ENCODE data around the gene AIFM1. TPM values are rescaled to one million over a fixed set of nuclear protein-coding genes. Genes with fewer than 3 reads are reported as not detected.

The AIFM1 gene
- total RNA-seq, 1 donor from 2014 or later: 14.2 TPM

- no peak for DNase-seq (ENCODE audit: extremely low spot score in 2 of 2)
- intact Hi-C loops (cut with DNase I): no loop called here
- H3K4me1 ChIP-seq: no peaks in the 10 kb centered on the region
- H3K36me3 ChIP-seq: no peaks in the 10 kb centered on the region
- H3K9me3 ChIP-seq: no peaks in the 10 kb centered on the region
- no peak overlapping the region for H3K4me3 ChIP-seq
- TF ChIP-seq, protein P1, sequence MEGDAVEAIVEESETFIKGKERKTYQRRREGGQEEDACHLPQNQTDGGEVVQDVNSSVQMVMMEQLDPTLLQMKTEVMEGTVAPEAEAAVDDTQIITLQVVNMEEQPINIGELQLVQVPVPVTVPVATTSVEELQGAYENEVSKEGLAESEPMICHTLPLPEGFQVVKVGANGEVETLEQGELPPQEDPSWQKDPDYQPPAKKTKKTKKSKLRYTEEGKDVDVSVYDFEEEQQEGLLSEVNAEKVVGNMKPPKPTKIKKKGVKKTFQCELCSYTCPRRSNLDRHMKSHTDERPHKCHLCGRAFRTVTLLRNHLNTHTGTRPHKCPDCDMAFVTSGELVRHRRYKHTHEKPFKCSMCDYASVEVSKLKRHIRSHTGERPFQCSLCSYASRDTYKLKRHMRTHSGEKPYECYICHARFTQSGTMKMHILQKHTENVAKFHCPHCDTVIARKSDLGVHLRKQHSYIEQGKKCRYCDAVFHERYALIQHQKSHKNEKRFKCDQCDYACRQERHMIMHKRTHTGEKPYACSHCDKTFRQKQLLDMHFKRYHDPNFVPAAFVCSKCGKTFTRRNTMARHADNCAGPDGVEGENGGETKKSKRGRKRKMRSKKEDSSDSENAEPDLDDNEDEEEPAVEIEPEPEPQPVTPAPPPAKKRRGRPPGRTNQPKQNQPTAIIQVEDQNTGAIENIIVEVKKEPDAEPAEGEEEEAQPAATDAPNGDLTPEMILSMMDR (IDR thresholded peaks at IDR 0.05): no peak
- TF ChIP-seq POLR2AphosphoS5 (IDR thresholded peaks at IDR 0.05; ENCODE audit: insufficient read depth in 1 of 2, low read depth in 1 of 2) (no peak), POLR2A (IDR thresholded peaks at IDR 0.05) (no peak)
- H3K27ac ChIP-seq: no peak overlapping the region
- no peaks in the 10 kb centered on the region for H3K27me3 ChIP-seq
These were observed 19.2 kb upstream of the AIFM1 start for GRCh38 chrX:130184857-130185256.

DNA sequence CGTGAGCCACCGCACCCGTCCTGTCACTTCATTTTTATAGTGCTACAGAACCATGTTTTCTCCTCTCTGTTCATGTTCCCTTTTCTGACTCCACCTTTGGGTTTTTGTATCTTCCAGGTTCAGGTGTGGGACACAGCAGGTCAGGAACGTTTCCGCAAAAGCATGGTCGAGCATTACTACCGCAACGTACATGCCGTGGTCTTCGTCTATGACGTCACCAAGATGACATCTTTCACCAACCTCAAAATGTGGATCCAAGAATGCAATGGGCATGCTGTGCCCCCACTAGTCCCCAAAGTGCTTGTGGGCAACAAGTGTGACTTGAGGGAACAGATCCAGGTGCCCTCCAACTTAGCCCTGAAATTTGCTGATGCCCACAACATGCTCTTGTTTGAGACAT lies 18.5 kb upstream of the AIFM1 start:
- intact Hi-C loops (cut with DNase I): no loop called here
- Histone ChIP-seq H3K9me3 (no peaks in the 10 kb centered on the region), H3K4me1 (no peaks in the 10 kb centered on the region), H3K36me3 (no peaks in the 10 kb centered on the region), H3K27ac (no peak overlapping the region), H3K27me3 (no peaks in the 10 kb centered on the region), H3K4me3 (no peak overlapping the region)
- TF ChIP-seq, protein P1 (IDR thresholded peaks at IDR 0.05): no peak
- no peak for TF ChIP-seq POLR2A (IDR thresholded peaks at IDR 0.05)
- TF ChIP-seq POLR2AphosphoS5 (IDR thresholded peaks at IDR 0.05; ENCODE audit: insufficient read depth in 1 of 2, low read depth in 1 of 2): no peak
- DNase-seq (ENCODE audit: extremely low spot score in 2 of 2): no peak

DNA sequence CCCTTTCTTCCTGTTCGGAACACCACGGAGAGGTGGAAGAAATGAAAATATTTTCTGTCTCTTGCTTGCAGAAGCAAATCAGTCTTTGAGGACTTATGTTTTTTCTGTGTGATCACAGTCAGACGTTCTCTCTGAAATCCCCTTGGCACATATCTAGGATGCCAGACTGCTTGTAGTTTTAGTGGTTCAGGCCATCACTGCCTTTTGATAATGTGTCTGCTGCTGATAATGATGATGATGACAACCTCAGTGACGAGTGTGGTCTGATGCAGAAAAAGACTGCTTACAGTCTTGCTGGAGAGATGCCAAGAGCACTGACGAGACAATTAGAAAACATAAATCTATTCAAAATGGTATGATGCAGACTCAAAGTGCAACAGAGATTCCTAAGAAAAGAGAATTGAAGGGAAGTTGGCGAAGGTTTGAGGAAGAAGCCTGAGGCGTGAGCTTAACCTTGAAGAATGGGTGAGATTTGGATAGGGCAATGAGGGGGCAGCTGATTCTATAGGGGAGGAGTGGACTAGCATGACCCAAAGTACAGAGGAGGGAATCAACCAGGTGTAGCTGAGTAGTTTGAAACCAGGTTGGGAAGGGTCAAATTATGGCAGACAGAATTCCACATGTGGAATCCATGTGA lies 14.1 kb upstream of the AIFM1 start:
- H3K27ac ChIP-seq: no peak overlapping the region
- intact Hi-C loops (cut with DNase I): no loop called here
- TF ChIP-seq POLR2AphosphoS5 (IDR thresholded peaks at IDR 0.05; ENCODE audit: insufficient read depth in 1 of 2, low read depth in 1 of 2) (no peak), POLR2A (IDR thresholded peaks at IDR 0.05) (no peak)
- TF ChIP-seq, protein P1 (IDR thresholded peaks at IDR 0.05): no peak
- H3K4me3 ChIP-seq: no peak overlapping the region
- no peaks in the 10 kb centered on the region for H3K27me3 ChIP-seq
- no peak for DNase-seq (ENCODE audit: extremely low spot score in 2 of 2)
- H3K36me3 ChIP-seq: no peaks in the 10 kb centered on the region
- H3K4me1 ChIP-seq: peaks cover 2% of the 10 kb centered on the region
- H3K9me3 ChIP-seq: no peaks in the 10 kb centered on the region

DNA sequence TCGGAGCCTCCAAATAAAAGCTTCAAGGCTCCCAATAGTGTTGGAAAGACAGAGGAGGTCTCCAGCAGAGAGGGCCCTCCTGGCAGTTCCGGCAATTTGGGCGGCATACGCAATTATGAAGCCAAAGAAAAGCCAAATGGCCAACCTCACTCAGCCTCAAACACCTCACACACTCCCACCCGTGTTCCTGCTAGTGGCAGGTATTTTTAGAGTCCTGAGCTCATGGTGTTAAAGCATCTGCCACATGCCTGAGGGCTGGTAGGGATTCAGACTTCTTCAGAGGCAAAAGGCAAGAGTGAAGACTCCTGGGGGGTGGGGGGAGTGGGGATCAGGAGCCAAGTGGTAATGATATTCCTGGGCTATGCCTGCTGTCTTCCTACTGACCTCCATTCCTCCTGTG lies 13.5 kb upstream of the AIFM1 start:
- H3K9me3 ChIP-seq: no peaks in the 10 kb centered on the region
- no peak for DNase-seq (ENCODE audit: extremely low spot score in 2 of 2)
- TF ChIP-seq POLR2AphosphoS5 (IDR thresholded peaks at IDR 0.05; ENCODE audit: insufficient read depth in 1 of 2, low read depth in 1 of 2) (no peak), POLR2A (IDR thresholded peaks at IDR 0.05) (no peak)
- TF ChIP-seq, protein P1 (IDR thresholded peaks at IDR 0.05): no peak
- no peak overlapping the region for H3K4me3 ChIP-seq
- no peak overlapping the region for H3K27ac ChIP-seq
- peaks cover 7% of the 10 kb centered on the region for H3K4me1 ChIP-seq
- no peaks in the 10 kb centered on the region for H3K27me3 ChIP-seq
- intact Hi-C loops (cut with DNase I): no loop called here
- no peaks in the 10 kb centered on the region for H3K36me3 ChIP-seq

GRCh38 chrX:130176942-130177341 lies 11.3 kb upstream of the AIFM1 start:
- TF ChIP-seq POLR2A (IDR thresholded peaks at IDR 0.05) (no peak), POLR2AphosphoS5 (IDR thresholded peaks at IDR 0.05; ENCODE audit: insufficient read depth in 1 of 2, low read depth in 1 of 2) (no peak)
- TF ChIP-seq, protein P1 (IDR thresholded peaks at IDR 0.05): no peak
- Histone ChIP-seq H3K27ac (no peak overlapping the region), H3K4me1 (peaks cover 19% of the 10 kb centered on the region), H3K4me3 (no peak overlapping the region), H3K36me3 (no peaks in the 10 kb centered on the region), H3K9me3 (no peaks in the 10 kb centered on the region), H3K27me3 (no peaks in the 10 kb centered on the region)
- DNase-seq (ENCODE audit: extremely low spot score in 2 of 2): no peak
- intact Hi-C loops (cut with DNase I): no loop called here

Measured in vagina (tissue), 2 donors.